NCI-H2171 treated with DMSO at 0.1 percent for 48 hours (cell line): Measurements from ENCODE around the gene SRGAP2B.
"Not testable (repeated sequence)": the region's sequence is repeated elsewhere in the genome, so short reads cannot be mapped to it uniquely, and the experiment has no call there.

ENCODE experiments used
- DNase-seq: peaks from one replicate; lab custom pipeline; 2025; lab: John Stamatoyannopoulos, UW

Gene SRGAP2B

GRCh38 chr1:144900841-144901240 is 194.3 kb downstream of the SRGAP2B start:
- DNase-seq: not testable (repeated sequence)

GRCh38 chr1:144894454-144895201 is 200.5 kb downstream of the SRGAP2B start:
- not testable (repeated sequence) for DNase-seq

- not testable (repeated sequence) for DNase-seq
Measured at GRCh38 chr1:144893710-144894438, 201.3 kb downstream of the SRGAP2B start.

GRCh38 chr1:144893062-144893461 is 202.1 kb downstream of the SRGAP2B start:
- not testable (repeated sequence) for DNase-seq

GRCh38 chr1:144889450-144890115 is 205.5 kb downstream of the SRGAP2B start:
- DNase-seq: not testable (repeated sequence)

GRCh38 chr1:144883022-144883421 is 212.1 kb downstream of the SRGAP2B start:
- not testable (repeated sequence) for DNase-seq

- DNase-seq: not testable (repeated sequence)
Measured at GRCh38 chr1:144882343-144882742, 212.8 kb downstream of the SRGAP2B start.

- not testable (repeated sequence) for DNase-seq
Measured at GRCh38 chr1:144858607-144859006, 236.5 kb downstream of the SRGAP2B start.
